NCI-H187 (cell line): Measurements from ENCODE around the gene KLRG1.

Experiments used
- DNase-seq, 2 experiments: peaks; one replicate each; lab custom pipeline; 2025; lab: John Stamatoyannopoulos, UW

Gene KLRG1

GRCh38 chr12:8989413-8989812, at the start of gene KLRG1:
Gene KLRG1, plus strand, starts transcription at chr12:8989546. Its CDS starts 90 bp downstream, at chr12:8989636.
- no peak for DNase-seq

- no peak for DNase-seq
Observed at GRCh38 chr12:8941691-8942478, 47.5 kb upstream of the KLRG1 start.

GRCh38 chr12:8943565-8944186, 45.7 kb upstream of the KLRG1 start:
- no peak for DNase-seq

- DNase-seq, result no peak
Observed at GRCh38 chr12:8946733-8947132, 42.6 kb upstream of the KLRG1 start.

GRCh38 chr12:8947737-8948136, 41.6 kb upstream of the KLRG1 start:
- no peak for DNase-seq

- DNase-seq, result no peak
Observed at GRCh38 chr12:8948701-8949341, 40.5 kb upstream of the KLRG1 start.

- peak; percentile 78 to 86 for DNase-seq
Observed at GRCh38 chr12:8949342-8950220, 39.8 kb upstream of the KLRG1 start, which contains the start of gene M6PR. Gene M6PR, minus strand, starts transcription at chr12:8949645. Its CDS starts 3,241 bp downstream, at chr12:8946404.

GRCh38 chr12:8950221-8950527, 39.2 kb upstream of the KLRG1 start:
- DNase-seq, result peak in 1 of 2 experiments; percentile 41

- no peak for DNase-seq
Observed at GRCh38 chr12:8950702-8951478, 38.5 kb upstream of the KLRG1 start.

GRCh38 chr12:8951744-8952143, 37.6 kb upstream of the KLRG1 start:
- DNase-seq, result no peak

GRCh38 chr12:8953773-8954402, 35.5 kb upstream of the KLRG1 start:
- DNase-seq, result no peak

- DNase-seq, result no peak
Observed at GRCh38 chr12:8956073-8956472, 33.3 kb upstream of the KLRG1 start.

- DNase-seq, result no peak
Observed at GRCh38 chr12:8956772-8957171, 32.6 kb upstream of the KLRG1 start.

GRCh38 chr12:8957561-8957960, 31.8 kb upstream of the KLRG1 start:
- DNase-seq, result no peak

GRCh38 chr12:8958066-8958465, 31.3 kb upstream of the KLRG1 start:
- DNase-seq, result no peak

GRCh38 chr12:8960176-8960575, 29.2 kb upstream of the KLRG1 start:
- no peak for DNase-seq

- no peak for DNase-seq
Observed at GRCh38 chr12:8968761-8969160, 20.6 kb upstream of the KLRG1 start.

- no peak for DNase-seq
Observed at GRCh38 chr12:8969861-8970411, 19.4 kb upstream of the KLRG1 start.

GRCh38 chr12:8970432-8970831, 18.9 kb upstream of the KLRG1 start:
- DNase-seq, result no peak

- no peak for DNase-seq
Observed at GRCh38 chr12:8980137-8980536, 9.2 kb upstream of the KLRG1 start.
